K562 (cell line): Measurements from ENCODE around the gene NAA80. TPM values are rescaled to one million over a fixed set of nuclear protein-coding genes. Genes with fewer than 3 reads are reported as not detected.

Source experiments
- ASH1L ChIP-seq: fragments of 450-650 bp; IDR thresholded peaks from 2 replicates; pipeline ENCODE4 v1.6.1; 2018; ENCODE audit warnings: borderline replicate concordance, mild to moderate bottlenecking, low read depth; ENCODE audit not compliant: partially characterized antibody
- ATF1 ChIP-seq, 2 experiments: fragments of 450-650 bp in 1 of 2; IDR thresholded peaks; 2 replicates each; pipeline ENCODE4 v1.6.1; 2016; ENCODE audit warnings: missing compliant biosample characterization in 1 of 2, missing genetic modification characterization in 1 of 2
- BRCA1 ChIP-seq, 2 experiments: fragments of 450-650 bp in 1 of 2; sonication (generic) in 1 of 2; formaldehyde crosslinking in 1 of 2; IDR thresholded peaks; 2 replicates each; pipeline versions ENCODE4 v1.5.0 to v1.6.1; 2017 to 2020; ENCODE audit warnings: mild to moderate bottlenecking in 1 of 2, missing genetic modification reagents in 1 of 2
- DIDO1 ChIP-seq: fragments of 450-650 bp; IDR thresholded peaks from 2 replicates; pipeline ENCODE4 v1.6.1; 2016; ENCODE audit warnings: low read depth, missing biosample characterization, missing genetic modification characterization
- EGR1 ChIP-seq: fragments of 450-650 bp; conservative IDR thresholded peaks from 2 replicates; pipeline ENCODE4 v1.6.1; 2017; ENCODE audit warnings: mild to moderate bottlenecking
- ELK3 ChIP-seq: fragments of 450-650 bp; formaldehyde crosslinking; IDR thresholded peaks from 2 replicates; pipeline ENCODE4 v1.4.0; 2020; ENCODE audit warnings: mild to moderate bottlenecking
- EWSR1 ChIP-seq: fragments of 450-650 bp; IDR thresholded peaks from 2 replicates; pipeline ENCODE4 v1.6.1; 2018; ENCODE audit warnings: borderline replicate concordance, mild to moderate bottlenecking, low read depth, moderate library complexity; ENCODE audit not compliant: partially characterized antibody
- GABPA ChIP-seq: fragments of 200-800 bp; sonication (Bioruptor generic); conservative IDR thresholded peaks from 2 replicates; pipeline ENCODE4 v1.6.1; 2016; ENCODE audit warnings: low read depth, missing genetic modification characterization, missing compliant biosample characterization
- HSF4 ChIP-seq: fragments of 250-450 bp; sonication (Bioruptor Pico); IDR thresholded peaks from 2 replicates; pipeline ENCODE4 v2.1.2; 2022; ENCODE audit warnings: mild to moderate bottlenecking, moderate library complexity, borderline replicate concordance
- L3MBTL2 ChIP-seq: fragments of 450-650 bp; IDR thresholded peaks from 2 replicates; pipeline ENCODE4 v1.6.1; 2016; ENCODE audit warnings: mild to moderate bottlenecking, moderate library complexity
- MCM7 ChIP-seq, 2 experiments: fragments of 450-650 bp; IDR thresholded peaks; 2 replicates each; pipeline ENCODE4 v1.6.1; 2016 to 2018
- MTF1 ChIP-seq: fragments of 250-450 bp; sonication (Bioruptor Pico); IDR thresholded peaks from 2 replicates; pipeline ENCODE4 v1.9.0; 2021; ENCODE audit warnings: moderate library complexity, mild to moderate bottlenecking, inconsistent platforms, borderline replicate concordance
- NCOA6 ChIP-seq: fragments of 450-650 bp; IDR thresholded peaks from 2 replicates; pipeline ENCODE4 v1.6.1; 2017; ENCODE audit warnings: mild to moderate bottlenecking
- NONO ChIP-seq, 2 experiments: fragments of 200-400 bp in 1 of 2; fragments of 450-650 bp in 1 of 2; formaldehyde crosslinking in 1 of 2; IDR thresholded peaks; 2 replicates each; pipeline ENCODE4 v1.6.1; 2017; ENCODE audit warnings: low read depth in 2 of 2, mild to moderate bottlenecking in 2 of 2, moderate library complexity in 2 of 2, low read length in 1 of 2
- RFX7 ChIP-seq: fragments of 250-450 bp; sonication (Bioruptor Pico); IDR thresholded peaks from 2 replicates; pipeline ENCODE4 v1.5.1; 2021; ENCODE audit warnings: mild to moderate bottlenecking
- SP2 ChIP-seq: IDR thresholded peaks from 2 replicates; pipeline ENCODE4 v1.6.1; 2011; ENCODE audit warnings: mild to moderate bottlenecking, low read depth, low read length, moderate library complexity; ENCODE audit not compliant: poor library complexity, severe bottlenecking; ENCODE audit errors: extremely low read depth
- TAF15 ChIP-seq: fragments of 200-400 bp; formaldehyde crosslinking; IDR thresholded peaks from 2 replicates; pipeline ENCODE4 v1.6.1; 2017; ENCODE audit warnings: mild to moderate bottlenecking, low read depth, low read length, moderate library complexity
- VEZF1 ChIP-seq: fragments of 200-800 bp; sonication (Bioruptor generic); IDR thresholded peaks from 2 replicates; pipeline ENCODE4 v1.6.1; 2017; ENCODE audit warnings: missing genetic modification characterization, missing compliant biosample characterization
- ZNF324 ChIP-seq: fragments of 250-450 bp; sonication (Bioruptor Pico); IDR thresholded peaks from 2 replicates; pipeline ENCODE4 v1.4.0; 2020; ENCODE audit warnings: mild to moderate bottlenecking
- ZNF668 ChIP-seq: fragments of 250-450 bp; sonication (Bioruptor Pico); IDR thresholded peaks from 2 replicates; pipeline ENCODE4 v1.8.0; 2022; ENCODE audit warnings: mild to moderate bottlenecking, inconsistent platforms
- ZNF76 ChIP-seq: fragments of 250-450 bp; sonication (Bioruptor Pico); IDR thresholded peaks from 2 replicates; pipeline ENCODE4 v1.4.0; 2020; ENCODE audit warnings: mild to moderate bottlenecking, moderate library complexity, borderline replicate concordance
- polyA plus RNA-seq, 8 experiments: library from polyadenylated mRNA; depleted of rRNA in 4 of 8; stranded (reverse) in 5 of 8; unstranded in 3 of 8; fragments of >200 nt; fragmentation: Nextera tagmentation in 2 of 8; fragmentation: Illumina TruSeq in 1 of 8; extraction: Ambion mirVana in 2 of 8; extraction: Trizol in 1 of 8; gene quantifications; 2 replicates each; pipeline versions ENCODE4 v1.2.1 to v1.2.3, GENCODE V29; 2011 to 2014; ENCODE audit warnings: inconsistent platforms in 1 of 8, missing spikeins in 1 of 8
- total RNA-seq, 7 experiments: library from RNA; depleted of rRNA in 6 of 7; stranded (reverse); fragments of >200 nt in 6 of 7; fragmentation: Illumina TruSeq in 2 of 7; extraction: Trizol in 2 of 7; gene quantifications; 2 replicates each; pipeline versions ENCODE4 v1.2.1 to v1.2.3, GENCODE V29; 2011 to 2021; ENCODE audit warnings: low replicate concordance in 1 of 7
- TF ChIP-seq, protein P1 (sequence below), 2 experiments: fragments of 450-650 bp in 1 of 2; IDR thresholded peaks; 2 replicates each; pipeline ENCODE4 v1.6.1; 2011 to 2017; ENCODE audit warnings: low read depth in 2 of 2, antibody characterized with exemption in 1 of 2, borderline replicate concordance in 1 of 2, low read length in 1 of 2, mild to moderate bottlenecking in 1 of 2, mixed read lengths in 1 of 2; ENCODE audit not compliant: control insufficient read depth in 1 of 2

Gene NAA80
- total and polyA plus RNA-seq, 9 of the 15 experiments (the other 6 are each of a cell fraction or from before 2014, with no cell fraction given): 0.82 to 24.0 (median 8.6) TPM

- no peak for TF ChIP-seq TAF15
- peak; percentile 92 for TF ChIP-seq EGR1
- no peak for TF ChIP-seq ATF1 (CRISPR knock-in tag; IDR thresholded peaks at IDR 0.05)
- TF ChIP-seq ATF1 (tag; IDR thresholded peaks at IDR 0.05): 0 out of 2 replicates have a peak, but pooled peaks have one; percentile 32
- TF ChIP-seq ELK3 (CRISPR knock-in tag): no peak
- TF ChIP-seq ZNF668 (CRISPR knock-in tag): no peak
- no peak for TF ChIP-seq SP2
- TF ChIP-seq MCM7 (IDR thresholded peaks at IDR 0.05): no peak
- peak; percentile 85 for TF ChIP-seq ASH1L
- no peak for TF ChIP-seq GABPA (tag)
- TF ChIP-seq, protein P1, sequence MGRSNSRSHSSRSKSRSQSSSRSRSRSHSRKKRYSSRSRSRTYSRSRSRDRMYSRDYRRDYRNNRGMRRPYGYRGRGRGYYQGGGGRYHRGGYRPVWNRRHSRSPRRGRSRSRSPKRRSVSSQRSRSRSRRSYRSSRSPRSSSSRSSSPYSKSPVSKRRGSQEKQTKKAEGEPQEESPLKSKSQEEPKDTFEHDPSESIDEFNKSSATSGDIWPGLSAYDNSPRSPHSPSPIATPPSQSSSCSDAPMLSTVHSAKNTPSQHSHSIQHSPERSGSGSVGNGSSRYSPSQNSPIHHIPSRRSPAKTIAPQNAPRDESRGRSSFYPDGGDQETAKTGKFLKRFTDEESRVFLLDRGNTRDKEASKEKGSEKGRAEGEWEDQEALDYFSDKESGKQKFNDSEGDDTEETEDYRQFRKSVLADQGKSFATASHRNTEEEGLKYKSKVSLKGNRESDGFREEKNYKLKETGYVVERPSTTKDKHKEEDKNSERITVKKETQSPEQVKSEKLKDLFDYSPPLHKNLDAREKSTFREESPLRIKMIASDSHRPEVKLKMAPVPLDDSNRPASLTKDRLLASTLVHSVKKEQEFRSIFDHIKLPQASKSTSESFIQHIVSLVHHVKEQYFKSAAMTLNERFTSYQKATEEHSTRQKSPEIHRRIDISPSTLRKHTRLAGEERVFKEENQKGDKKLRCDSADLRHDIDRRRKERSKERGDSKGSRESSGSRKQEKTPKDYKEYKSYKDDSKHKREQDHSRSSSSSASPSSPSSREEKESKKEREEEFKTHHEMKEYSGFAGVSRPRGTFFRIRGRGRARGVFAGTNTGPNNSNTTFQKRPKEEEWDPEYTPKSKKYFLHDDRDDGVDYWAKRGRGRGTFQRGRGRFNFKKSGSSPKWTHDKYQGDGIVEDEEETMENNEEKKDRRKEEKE (IDR thresholded peaks at IDR 0.05; ENCODE audit: borderline replicate concordance in 1 of 2, control insufficient read depth in 1 of 2, low read depth in 2 of 2, low read length in 1 of 2): peak in 1 of 2 experiments; percentile 96; a peak in 2 of 4 replicates
- no peak for TF ChIP-seq BRCA1 (IDR thresholded peaks at IDR 0.05)
- no peak for TF ChIP-seq BRCA1 (CRISPR knock-in tag; IDR thresholded peaks at IDR 0.05)
- no peak for TF ChIP-seq EWSR1
- TF ChIP-seq L3MBTL2: 0 out of 2 replicates have a peak, but pooled peaks have one; percentile 43
- TF ChIP-seq NONO (IDR thresholded peaks at IDR 0.05; ENCODE audit: low read depth in 2 of 2, low read length in 1 of 2): peak in 1 of 2 experiments; percentile 99; a peak in 2 of 4 replicates
- TF ChIP-seq DIDO1 (tag): no peak
- TF ChIP-seq RFX7 (CRISPR knock-in tag): no peak
- TF ChIP-seq ZNF324 (CRISPR knock-in tag): no peak
- TF ChIP-seq NCOA6: peak; percentile 57; the same call in 1 of the 2 replicates
- TF ChIP-seq HSF4 (CRISPR knock-in tag): no peak
- TF ChIP-seq MTF1 (CRISPR knock-in tag): no peak
- no peak for TF ChIP-seq ZNF76
- TF ChIP-seq VEZF1 (CRISPR knock-in tag): peak; percentile 95
These were observed 22.3 kb upstream of the NAA80 start (continued) for GRCh38 chr3:50321336-50322114.
